Mesenchymal stem cell (in vitro differentiated cells and primary cell): Measurements from ENCODE around the gene SLC22A31.

Experiments used
- DNase-seq: peaks from one replicate; pipeline ENCODE4 v3.0.0-alpha.2; 2013
- H2AFZ ChIP-seq: one replicate; pipeline ENCODE4 v1.6.1; 2013; ENCODE audit warnings: low read depth, mild to moderate bottlenecking, control low read depth, inconsistent platforms, low read length, moderate library complexity
- H2AK5ac ChIP-seq: 2 replicates; pipeline ENCODE4 v1.6.1; 2013; ENCODE audit warnings: low read length, moderate library complexity, mild to moderate bottlenecking, inconsistent platforms; ENCODE audit not compliant: severe bottlenecking
- H2BK120ac ChIP-seq: one replicate; pipeline ENCODE4 v1.6.1; 2013; ENCODE audit warnings: low read depth, mild to moderate bottlenecking, inconsistent platforms, low read length, moderate library complexity
- H2BK12ac ChIP-seq, 2 experiments: one replicate each; pipeline ENCODE4 v1.6.1; 2013; ENCODE audit warnings: inconsistent platforms in 2 of 2, low read length in 2 of 2, mild to moderate bottlenecking in 2 of 2, moderate library complexity in 2 of 2, control low read depth in 1 of 2
- H2BK15ac ChIP-seq: one replicate; pipeline ENCODE4 v1.6.1; 2013; ENCODE audit warnings: mild to moderate bottlenecking, low read depth, inconsistent platforms; ENCODE audit not compliant: poor library complexity, severe bottlenecking
- H2BK5ac ChIP-seq: 2 replicates; pipeline ENCODE4 v1.6.1; 2013; ENCODE audit warnings: low read depth, mild to moderate bottlenecking, low read length, control low read depth, inconsistent platforms; ENCODE audit not compliant: poor library complexity, severe bottlenecking
- H3K14ac ChIP-seq, 2 experiments: one replicate each; pipeline ENCODE4 v1.6.1; 2013; ENCODE audit warnings: inconsistent platforms in 2 of 2, low read length in 2 of 2, control low read depth in 1 of 2, mild to moderate bottlenecking in 1 of 2, moderate library complexity in 1 of 2
- H3K18ac ChIP-seq, 2 experiments: one replicate each; pipeline ENCODE4 v1.6.1; 2013; ENCODE audit warnings: inconsistent platforms in 2 of 2, low read length in 2 of 2, control low read depth in 1 of 2, low read depth in 1 of 2, mild to moderate bottlenecking in 1 of 2
- H3K23ac ChIP-seq, 2 experiments: one replicate each; pipeline ENCODE4 v1.6.1; 2013; ENCODE audit warnings: inconsistent platforms in 2 of 2, low read length in 2 of 2, mild to moderate bottlenecking in 2 of 2, moderate library complexity in 2 of 2, control low read depth in 1 of 2
- H3K27ac ChIP-seq: 2 replicates; pipeline ENCODE4 v1.5.1; 2013; ENCODE audit warnings: mild to moderate bottlenecking, moderate library complexity, low read length, control low read depth, inconsistent platforms; ENCODE audit not compliant: poor library complexity, severe bottlenecking
- H3K27me3 ChIP-seq, 2 experiments: 2 replicates each; pipeline versions ENCODE4 v1.6.1 to v1.7.0; 2013; ENCODE audit warnings: low read length in 2 of 2, mild to moderate bottlenecking in 2 of 2, moderate library complexity in 2 of 2, control low read depth in 1 of 2, inconsistent platforms in 1 of 2; ENCODE audit not compliant: control insufficient read depth in 1 of 2, insufficient read depth in 1 of 2
- H3K36me3 ChIP-seq, 2 experiments: 2 replicates each; pipeline versions ENCODE4 v1.6.1 to v1.7.0; 2013; ENCODE audit warnings: low read length in 2 of 2, control low read depth in 1 of 2, inconsistent platforms in 1 of 2, low read depth in 1 of 2, mild to moderate bottlenecking in 1 of 2; ENCODE audit not compliant: insufficient read depth in 2 of 2, control insufficient read depth in 1 of 2
- H3K4ac ChIP-seq, 2 experiments: one replicate each; pipeline ENCODE4 v1.6.1; 2013; ENCODE audit warnings: inconsistent platforms in 2 of 2, low read length in 2 of 2, mild to moderate bottlenecking in 2 of 2, moderate library complexity in 2 of 2, control low read depth in 1 of 2, low read depth in 1 of 2
- H3K4me1 ChIP-seq: 2 replicates; pipeline ENCODE4 v1.6.1; 2013; ENCODE audit warnings: low read depth, low read length, control low read depth; ENCODE audit not compliant: control insufficient read depth, insufficient read depth
- H3K4me2 ChIP-seq: 2 replicates; pipeline ENCODE4 v1.6.1; 2013; ENCODE audit warnings: low read length, mild to moderate bottlenecking, inconsistent platforms; ENCODE audit not compliant: poor library complexity, severe bottlenecking
- H3K4me3 ChIP-seq, 2 experiments: 2 replicates each; pipeline versions ENCODE4 v1.5.1 to v1.7.0; 2013; ENCODE audit warnings: low read length in 2 of 2, mild to moderate bottlenecking in 2 of 2, control low read depth in 1 of 2, low read depth in 1 of 2; ENCODE audit not compliant: insufficient read depth in 1 of 2
- H3K79me1 ChIP-seq: replicated peaks from 2 replicates; pipeline ENCODE4 v1.6.1; 2013; ENCODE audit warnings: mild to moderate bottlenecking, control low read depth, low read length, inconsistent platforms; ENCODE audit not compliant: poor library complexity, severe bottlenecking
- H3K9ac ChIP-seq: 2 replicates; pipeline ENCODE4 v1.7.0; 2013; ENCODE audit warnings: mild to moderate bottlenecking, low read length, moderate library complexity
- H3K9me3 ChIP-seq: 2 replicates; pipeline ENCODE4 v1.7.0; 2013; ENCODE audit warnings: mild to moderate bottlenecking, low read length; ENCODE audit not compliant: control insufficient read depth
- H4K8ac ChIP-seq: one replicate; pipeline ENCODE4 v1.6.1; 2013; ENCODE audit warnings: inconsistent platforms, mild to moderate bottlenecking, low read length, moderate library complexity
- H4K91ac ChIP-seq: one replicate; pipeline ENCODE4 v1.6.1; 2013; ENCODE audit warnings: mild to moderate bottlenecking, low read length, inconsistent platforms
- WGBS: methylation state at CpG from one replicate; pipeline ENCODE4 v1.1.7; 2013; ENCODE audit warnings: mixed read lengths; 5-methylcytosine and 5-hydroxymethylcytosine counted together

Gene SLC22A31

DNA sequence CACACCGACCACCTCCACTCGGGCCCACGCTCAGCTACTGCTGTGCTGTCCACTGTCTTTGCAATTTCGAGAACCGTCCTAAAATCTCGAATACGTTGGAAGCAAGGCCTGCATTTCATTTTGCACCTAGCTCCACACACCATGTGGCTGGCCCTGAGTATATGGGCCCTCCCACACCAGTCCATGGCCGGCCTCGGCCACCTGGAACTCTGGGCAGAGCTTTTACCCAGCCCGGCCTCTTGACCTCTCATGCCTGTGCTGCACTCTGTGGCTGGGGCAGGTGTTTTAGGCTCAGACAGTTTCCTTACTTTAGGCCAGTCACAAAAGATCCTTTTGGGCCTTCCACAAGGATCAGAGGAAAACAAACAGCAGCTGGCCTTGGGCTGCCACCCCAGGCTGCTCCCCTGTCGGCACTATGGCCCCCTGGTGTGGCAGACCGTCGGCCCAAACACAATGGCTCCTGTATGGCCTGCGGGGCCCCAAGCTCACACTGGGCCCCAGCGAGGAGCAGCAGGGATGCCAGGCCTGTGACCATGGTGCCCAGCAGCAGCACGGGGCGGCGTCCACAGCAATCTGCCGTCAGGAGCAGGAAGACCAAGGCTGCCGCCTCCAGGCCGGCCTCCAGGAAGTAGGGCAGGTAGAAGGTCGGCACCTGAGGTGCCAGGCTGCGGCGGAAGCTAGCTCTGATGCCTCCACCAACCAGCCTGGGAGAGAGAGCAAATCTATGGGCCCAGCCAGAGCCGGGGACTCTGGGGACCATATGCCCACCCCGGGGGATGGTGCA, 2.5 kb downstream of the SLC22A31 start:
- Histone ChIP-seq H3K18ac (no peak overlapping the region), H3K79me1 (no peaks in the 10 kb centered on the region), H3K14ac (no peak overlapping the region), H3K4me3 (peak overlapping the region in 1 of 2 experiments; percentile 26), H4K8ac (no peak overlapping the region), H2AK5ac (no peak overlapping the region), H3K27ac (no peak overlapping the region), H3K4me1 (peaks cover 17% of the 10 kb centered on the region), H2AFZ (no peak overlapping the region), H2BK12ac (peak overlapping the region in 1 of 2 experiments; percentile 6), H4K91ac (peak overlapping the region; percentile 60), H2BK15ac (no peak overlapping the region), H3K4me2 (no peak overlapping the region), H3K9ac (no peak overlapping the region), H3K36me3 (peaks cover 0 to 7% of the 10 kb centered on the region in 2 experiments), H2BK120ac (no peak overlapping the region), H3K27me3 (peaks cover 39 to 65% of the 10 kb centered on the region in 2 experiments), H3K4ac (no peak overlapping the region), H3K23ac (no peak overlapping the region), H3K9me3 (peaks cover 3% of the 10 kb centered on the region), H2BK5ac (no peak overlapping the region)
- no peak for DNase-seq
- WGBS = 91% methylated on average over 26 of the region's 26 CpGs

DNA sequence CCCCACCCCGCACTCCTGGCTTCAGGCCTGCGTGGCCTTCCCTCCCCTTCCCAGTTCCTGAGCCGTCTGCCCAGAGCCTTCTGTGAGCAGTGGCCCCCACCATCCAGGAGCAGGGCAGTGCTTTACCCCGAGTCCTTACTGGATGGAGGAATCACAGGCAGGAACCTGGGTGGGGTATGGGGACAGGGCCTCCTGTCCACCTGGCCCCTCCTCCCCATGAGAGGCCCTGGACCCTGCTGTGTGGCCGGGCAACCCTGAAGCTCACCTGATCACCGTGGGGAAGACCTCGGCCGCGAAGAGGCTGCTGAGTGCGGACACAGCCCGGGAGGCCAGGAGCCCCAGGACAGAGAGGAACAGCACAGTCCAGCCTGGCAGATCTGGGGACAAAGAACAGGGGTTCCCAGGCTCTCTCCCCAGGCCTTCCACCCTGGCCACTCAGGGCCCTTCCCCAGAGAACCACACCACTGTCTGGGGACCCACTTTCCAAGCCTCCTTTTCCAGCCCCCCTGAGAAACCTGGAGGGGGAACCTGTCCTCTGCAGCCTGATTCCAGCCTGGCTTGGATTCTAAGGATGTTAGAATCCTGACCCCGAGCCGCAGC, 3.2 kb downstream of the SLC22A31 start:
- Histone ChIP-seq H3K79me1 (no peaks in the 10 kb centered on the region), H2BK12ac (no peak overlapping the region), H2BK5ac (no peak overlapping the region), H3K9me3 (no peaks in the 10 kb centered on the region), H3K27me3 (peaks cover 32 to 59% of the 10 kb centered on the region in 2 experiments), H2BK15ac (no peak overlapping the region), H2BK120ac (no peak overlapping the region), H4K8ac (no peak overlapping the region), H3K14ac (no peak overlapping the region), H3K23ac (no peak overlapping the region), H3K36me3 (peaks cover 0 to 7% of the 10 kb centered on the region in 2 experiments), H3K18ac (no peak overlapping the region), H3K4me1 (peaks cover 19% of the 10 kb centered on the region), H3K4me2 (no peak overlapping the region), H3K4ac (no peak overlapping the region), H3K27ac (no peak overlapping the region), H2AFZ (no peak overlapping the region), H4K91ac (no peak overlapping the region), H3K9ac (no peak overlapping the region), H2AK5ac (no peak overlapping the region), H3K4me3 (no peak overlapping the region)
- DNase-seq = no peak
- WGBS = 89% methylated on average over 13 of the region's 13 CpGs

DNA sequence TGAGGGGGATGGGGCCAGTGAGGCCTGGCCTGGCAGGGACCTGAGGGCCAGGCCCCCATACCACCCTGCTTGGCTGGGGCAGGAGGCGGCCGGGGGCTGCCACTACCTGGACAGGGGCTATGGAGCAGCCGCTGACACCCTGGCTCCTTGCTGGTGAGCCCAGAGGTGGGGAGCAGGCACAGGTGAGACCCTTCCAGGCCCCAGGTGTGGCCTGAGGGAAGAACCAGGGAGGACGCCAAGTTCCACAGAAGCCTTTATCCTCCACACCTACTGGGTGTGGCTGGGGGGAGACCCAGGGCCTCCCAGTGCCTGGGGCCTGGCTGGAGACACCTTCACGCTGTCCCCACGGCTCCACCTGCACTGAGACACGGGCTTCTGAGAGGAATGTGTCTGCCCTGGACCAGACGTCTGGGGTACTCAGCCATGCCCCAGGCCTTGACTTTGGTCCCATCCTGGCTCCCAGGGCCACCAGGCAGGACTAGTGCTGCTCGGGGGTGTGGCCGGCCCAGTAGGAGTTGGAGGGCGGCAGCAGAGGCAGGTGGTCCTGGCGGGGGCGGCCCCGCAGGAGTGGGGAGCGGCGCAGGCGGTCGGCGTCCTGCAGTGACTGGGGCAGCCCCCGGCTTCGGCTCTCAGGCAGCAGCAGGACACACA, 4.7 kb downstream of the SLC22A31 start:
- Histone ChIP-seq H3K18ac (no peak overlapping the region), H2BK5ac (no peak overlapping the region), H3K23ac (no peak overlapping the region), H3K14ac (no peak overlapping the region), H3K9me3 (no peaks in the 10 kb centered on the region), H3K36me3 (peaks cover 0 to 7% of the 10 kb centered on the region in 2 experiments), H3K27ac (no peak overlapping the region), H3K4me3 (no peak overlapping the region), H2BK15ac (no peak overlapping the region), H3K79me1 (no peaks in the 10 kb centered on the region), H3K27me3 (peaks cover 29 to 64% of the 10 kb centered on the region in 2 experiments), H2AK5ac (no peak overlapping the region), H2AFZ (no peak overlapping the region), H3K4me2 (no peak overlapping the region), H3K9ac (no peak overlapping the region), H3K4ac (no peak overlapping the region), H2BK120ac (no peak overlapping the region), H3K4me1 (peaks cover 16% of the 10 kb centered on the region), H4K8ac (no peak overlapping the region), H4K91ac (no peak overlapping the region), H2BK12ac (no peak overlapping the region)
- DNase-seq = no peak
- 89% methylated on average over 21 of the region's 21 CpGs for WGBS
